Ishikawa (cell line): ENCODE measurements around the gene SLC17A7.

ENCODE experiments used
- CREB1 ChIP-seq: IDR thresholded peaks from 2 replicates; pipeline ENCODE4 v1.6.1; 2012; ENCODE audit warnings: low read depth
- MAX ChIP-seq: IDR thresholded peaks from 2 replicates; pipeline ENCODE4 v1.6.1; 2012
- REST ChIP-seq: IDR thresholded peaks from 2 replicates; pipeline ENCODE4 v1.6.1; 2012; ENCODE audit warnings: low read depth, mild to moderate bottlenecking

GRCh38 chr19:49489601-49490167 is 48.4 kb upstream of the SLC17A7 start:
- TF ChIP-seq MAX (no peak), REST (no peak), CREB1 (no peak)
